Right ventricle myocardium superior (tissue), 1 donor: Measurements from ENCODE around the gene DTWD1. TPM values are rescaled to one million over a fixed set of nuclear protein-coding genes. Genes with fewer than 3 reads are reported as not detected.
"Not testable (repeated sequence)": the region's sequence is repeated elsewhere in the genome, so short reads cannot be mapped to it uniquely, and the experiment has no call there.

Source experiments
- ATAC-seq: fragments of 200-7000 bp; cut with Tn5 transposase; one replicate; pipeline ENCODE4 v1.9.1; 2020; ENCODE audit warnings: mild to moderate bottlenecking; ENCODE audit not compliant: poor library complexity
- DNase-seq: peaks from one replicate; pipeline ENCODE4 v3.0.0-alpha.2; 2020
- intact Hi-C: fragments of 100-400 bp; cut with DNase I; formaldehyde crosslinking; loops from one replicate; pipeline ENCODE4 v1.11.2; 2022
- total RNA-seq: library from RNA; stranded (reverse); fragmentation: NEBNext Ultra II Directional; extraction: Animal tissue kit (Norgen Biotek cat#: 25700); gene quantifications from one replicate; pipeline ENCODE4 v1.2.1, GENCODE V29; 2021
- donor health status: DM: no; HTN: yes; CAD: no; lungs with severe emphysema.

DTWD1 gene
- total RNA-seq, 1 donor from 2014 or later = 22.8 TPM

DNA sequence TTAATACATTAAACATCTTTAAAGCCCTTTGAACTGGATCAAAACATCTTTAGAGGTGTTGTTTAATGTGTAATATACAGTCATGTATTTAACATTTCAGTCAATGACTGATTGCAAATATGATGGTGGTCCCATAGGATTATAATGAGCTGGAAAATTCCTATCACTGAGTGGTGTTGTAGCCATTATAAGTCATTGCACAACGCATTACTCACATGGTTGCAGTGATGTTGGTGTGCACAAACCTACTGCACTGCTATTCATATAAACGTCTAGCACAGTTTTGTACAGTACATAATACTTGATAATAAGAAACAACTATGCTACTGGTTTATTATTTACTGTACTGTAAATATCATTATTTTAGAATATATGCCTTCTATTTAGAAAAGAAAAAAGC is 75.6 kb downstream of the DTWD1 start:
- ATAC-seq (no peak), DNase-seq (no peak)
- intact Hi-C loops = no loop called here

GRCh38 chr15:49697121-49697520 is 76.3 kb downstream of the DTWD1 start:
- intact Hi-C loops = no loop called here
- no peak for ATAC-seq
- no peak for DNase-seq

DNA sequence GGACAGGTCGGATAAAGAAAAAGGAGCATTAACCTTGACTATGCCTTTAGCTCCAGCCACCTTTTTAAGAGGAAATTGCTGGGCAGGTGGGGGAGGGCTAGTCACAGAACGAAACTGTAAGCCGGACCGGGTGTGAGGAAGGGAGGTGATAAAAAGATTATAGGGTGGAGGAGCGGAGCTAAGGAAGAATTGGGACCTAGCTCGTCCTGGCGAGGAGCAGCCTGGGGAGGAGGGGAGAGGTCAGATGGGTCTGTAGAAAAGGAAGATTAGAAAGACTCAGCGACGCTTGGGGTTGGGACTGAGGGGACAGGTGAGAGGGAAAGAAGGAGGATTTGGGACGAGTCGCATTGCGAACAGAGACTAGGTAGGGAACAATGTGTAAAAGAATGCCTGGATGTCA is 82.1 kb downstream of the DTWD1 start:
- intact Hi-C loops, DNase-seq, ATAC-seq: not testable (repeated sequence)

Other genes starting within 250 kb of the DTWD1 start
- 35.0 TPM for gene FGF7, start 197.8 kb upstream of the DTWD1 start, total RNA-seq
- 19.4 TPM for gene FAM227B, start 230 bp upstream of the DTWD1 start, total RNA-seq